ENCODE measurements around the gene ARL11.

ARL11 gene

DNA sequence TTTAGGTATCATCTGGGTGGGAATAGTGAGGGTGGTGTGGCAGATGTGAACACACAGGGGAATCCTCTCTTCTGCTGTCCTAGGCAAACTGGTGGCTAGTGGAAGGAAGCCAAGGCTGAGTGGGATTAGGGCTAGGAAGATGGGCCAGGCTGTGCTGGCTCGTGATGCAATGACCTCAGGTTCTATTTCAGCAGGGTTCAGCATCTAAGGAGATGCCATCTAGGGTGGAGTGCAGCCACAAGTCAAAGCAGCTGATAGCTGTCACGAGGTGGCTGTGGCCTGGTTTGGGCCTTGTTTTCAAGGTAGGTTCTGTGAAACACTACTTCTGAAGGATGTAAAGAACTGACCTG lies 21.6 kb downstream of the ARL11 start:
- DNase-seq: no peak

DNA sequence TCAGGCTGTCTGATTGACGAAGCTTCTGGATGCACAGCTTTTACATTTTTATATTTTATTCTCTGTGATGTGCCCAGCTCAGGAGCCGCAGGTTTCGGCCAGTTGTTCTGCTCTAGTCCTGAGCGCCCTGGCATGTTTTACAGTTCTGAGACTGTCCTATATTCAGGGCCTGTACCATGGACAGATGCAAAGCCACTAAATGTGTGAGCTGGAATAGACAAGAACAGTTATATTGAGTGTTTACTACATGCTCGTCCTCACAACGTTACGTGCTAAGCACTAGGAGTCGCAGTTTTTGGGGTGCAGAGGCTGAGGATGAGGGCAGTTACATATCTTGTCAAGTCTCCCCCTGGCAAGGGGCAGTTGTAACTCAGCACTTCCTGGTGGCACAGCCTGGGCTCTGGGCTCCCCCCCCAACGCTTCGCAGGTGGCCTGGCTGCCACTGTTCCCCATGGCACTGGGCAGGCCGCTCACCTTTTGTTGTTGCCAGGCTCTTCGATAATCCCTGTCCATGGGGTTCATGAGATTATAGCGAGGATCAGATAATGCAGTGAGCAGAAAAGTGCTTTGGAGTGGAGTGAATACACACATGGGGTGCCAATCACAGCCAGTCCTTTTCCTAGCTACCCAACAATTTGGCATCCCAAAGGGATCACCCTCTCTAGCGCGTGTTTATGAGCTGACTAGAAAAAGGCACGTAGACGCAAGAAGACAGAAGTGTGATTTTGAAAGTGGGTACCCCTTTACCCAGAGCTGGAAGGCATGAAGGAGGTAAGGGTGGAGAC lies 23.5 kb downstream of the ARL11 start:
- no peak for DNase-seq

GRCh38 chr13:49652355-49653305 lies 24.3 kb downstream of the ARL11 start:
- peak; percentile 5 for DNase-seq

DNA sequence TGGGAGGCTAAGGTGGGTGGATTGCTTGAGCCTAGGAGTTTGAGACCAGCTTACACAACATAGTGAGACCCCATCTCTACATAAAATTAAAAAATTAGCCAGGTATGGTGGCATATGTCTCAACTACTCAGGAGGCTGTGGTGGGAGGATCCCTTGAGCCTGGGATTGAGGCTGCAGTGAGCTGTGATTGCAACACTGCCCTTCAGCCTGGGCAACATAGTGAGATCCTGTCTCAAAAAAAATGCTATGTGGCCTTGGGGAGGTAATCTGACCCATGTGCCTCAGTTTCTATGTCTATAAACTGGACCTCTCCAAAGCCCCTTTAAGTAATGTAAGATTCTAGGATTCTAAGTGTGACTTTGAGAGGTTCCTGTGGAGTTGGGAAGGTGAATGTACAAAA lies 25.2 kb downstream of the ARL11 start:
- DNase-seq: no peak

DNA sequence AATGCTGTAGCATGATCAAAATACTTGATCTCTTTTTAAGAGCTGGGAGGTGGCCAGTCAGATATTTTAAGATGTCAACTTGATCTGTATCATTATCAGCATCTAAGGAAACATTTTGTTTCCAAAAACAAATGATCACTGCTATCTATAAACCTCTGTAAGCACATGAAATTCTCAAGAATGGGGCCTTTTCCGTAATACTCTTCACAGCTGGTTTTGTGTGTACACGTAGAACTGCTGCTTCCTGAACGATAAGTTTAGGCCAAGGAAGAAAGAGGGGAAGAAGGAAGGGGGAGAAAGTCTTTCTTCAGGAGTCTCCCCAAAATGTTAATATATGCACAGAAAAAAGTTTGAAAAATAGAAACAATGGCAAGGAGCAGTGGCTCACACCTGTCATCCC lies 25.7 kb downstream of the ARL11 start:
- DNase-seq: no peak

- no peak for DNase-seq
These were observed 27.6 kb downstream of the ARL11 start for GRCh38 chr13:49655906-49656305.

GRCh38 chr13:49657241-49657641 lies 28.9 kb downstream of the ARL11 start:
- no peak for DNase-seq

GRCh38 chr13:49664606-49665005 lies 36.3 kb downstream of the ARL11 start:
- DNase-seq: no peak

GRCh38 chr13:49667773-49668172 lies 39.5 kb downstream of the ARL11 start:
- no peak for DNase-seq

GRCh38 chr13:49669735-49670309 lies 41.5 kb downstream of the ARL11 start:
- DNase-seq: peak; percentile 34

DNA sequence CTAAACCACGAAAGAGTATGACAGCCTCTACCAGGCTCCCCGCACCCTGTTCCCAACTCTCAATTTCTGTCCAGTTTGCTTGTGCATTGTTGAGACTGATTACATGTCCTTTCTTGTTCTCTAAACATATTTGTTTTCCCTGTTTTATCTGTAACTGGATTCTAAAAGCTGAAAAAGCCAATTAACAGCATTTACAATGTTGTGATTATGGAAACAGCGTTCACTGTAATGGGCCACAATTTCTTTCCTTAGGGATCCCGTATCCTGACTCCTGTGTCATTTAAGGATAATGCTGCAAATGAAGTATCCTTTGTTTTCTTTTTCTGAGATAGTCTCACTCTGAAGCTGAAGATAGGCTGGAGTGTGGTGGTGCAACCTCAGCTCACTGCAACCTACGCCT lies 42.5 kb downstream of the ARL11 start:
- DNase-seq: no peak

- DNase-seq: no peak
These were observed 48.4 kb downstream of the ARL11 start for GRCh38 chr13:49676581-49677298.

GRCh38 chr13:49678191-49678914 lies 50.0 kb downstream of the ARL11 start:
- no peak for DNase-seq

DNA sequence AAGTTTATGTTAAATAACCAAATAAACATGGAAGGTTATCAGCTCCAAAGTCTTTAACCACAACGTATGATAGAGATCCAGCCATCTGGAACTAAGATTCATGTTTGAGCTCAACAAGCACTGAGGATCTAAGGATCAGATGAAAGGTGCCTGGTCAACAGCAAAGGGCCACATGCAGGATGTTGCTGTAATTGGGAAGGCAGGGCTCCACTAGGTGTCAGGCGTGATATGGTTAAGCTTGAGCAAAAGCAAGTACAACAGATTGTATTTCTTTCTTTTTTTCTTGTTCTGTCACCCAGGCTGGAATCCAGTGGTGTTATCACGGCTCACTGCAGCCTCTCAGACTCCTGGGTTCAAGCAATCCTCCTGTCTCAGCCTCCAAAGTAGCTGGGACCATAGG lies 50.9 kb downstream of the ARL11 start:
- no peak for DNase-seq

DNA sequence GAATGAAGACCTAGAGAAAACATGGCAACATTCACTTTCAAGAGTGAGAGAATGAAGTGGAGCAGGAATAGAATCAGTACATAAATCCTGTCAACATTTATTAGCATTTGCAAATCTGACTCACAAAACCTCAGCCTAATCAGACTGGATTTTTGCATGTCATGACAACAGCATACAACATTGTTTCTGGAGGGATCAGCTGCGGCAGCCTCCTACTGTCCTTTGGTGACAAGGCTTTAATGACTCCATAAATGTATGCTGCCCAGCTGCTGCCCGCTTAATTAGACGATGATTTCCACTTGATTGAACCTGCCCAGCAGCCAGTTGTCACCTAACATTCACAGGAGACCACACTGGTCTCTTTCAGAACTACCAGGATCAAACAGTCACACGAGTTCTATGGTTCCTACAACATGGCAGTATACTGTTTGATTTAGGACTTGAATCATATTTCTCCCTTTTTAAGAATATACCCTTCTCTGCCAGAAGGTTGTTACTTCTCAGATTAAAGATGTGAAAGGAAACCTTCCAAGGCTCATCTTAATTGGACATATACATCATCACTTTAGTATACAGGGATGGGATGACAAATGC lies 53.6 kb downstream of the ARL11 start:
- DNase-seq: peak; percentile 80
